Right cardiac atrium (tissue), 5 donors: ENCODE results near the gene BICDL1. TPM values are rescaled to one million over a fixed set of nuclear protein-coding genes. Genes with fewer than 3 reads are reported as not detected.

Experiments
- ATAC-seq, 2 donors: fragments of 200-7000 bp; cut with Tn5 transposase; one replicate each; pipeline versions ENCODE4 v1.8.0 to v1.9.1; 2020; ENCODE audit warnings: moderate library complexity in 2 of 2, mild to moderate bottlenecking in 1 of 2
- DNase-seq, 3 donors: peaks; one replicate each; pipeline ENCODE4 v3.0.0-alpha.2; 2020
- H3K27ac ChIP-seq: one replicate; pipeline ENCODE4 v1.5.1; 2013; ENCODE audit warnings: mild to moderate bottlenecking, low read length, control low read depth, moderate library complexity
- H3K27me3 ChIP-seq: one replicate; pipeline ENCODE4 v1.6.1; 2013; ENCODE audit not compliant: control insufficient read depth, insufficient read depth
- H3K4me1 ChIP-seq: one replicate; pipeline ENCODE4 v1.6.1; 2013; ENCODE audit warnings: low read length; ENCODE audit not compliant: control insufficient read depth, insufficient read depth
- H3K4me3 ChIP-seq: one replicate; pipeline ENCODE4 v1.5.1; 2013; ENCODE audit warnings: low read length, control low read depth
- H3K9me3 ChIP-seq: one replicate; pipeline ENCODE4 v1.6.1; 2013; ENCODE audit warnings: low read length; ENCODE audit not compliant: control insufficient read depth
- WGBS: extraction: QIAGEN DNeasy Blood & Tissue Kit; methylation state at CpG from one replicate; pipeline ENCODE4 v1.1.7; 2013; 5-methylcytosine and 5-hydroxymethylcytosine counted together
- intact Hi-C, 4 donors: fragments of 100-400 bp; cut with DNase I; formaldehyde crosslinking; loops; one replicate each; pipeline versions ENCODE4 v1.11.0 to v1.14.0; 2022 to 2023
- polyA plus RNA-seq: library from polyadenylated mRNA; stranded (reverse); fragments of 200-250 nt; gene quantifications from one replicate; pipeline ENCODE4 v1.2.3, GENCODE V29; 2013
- total RNA-seq, 4 donors: library from RNA; stranded (reverse); fragmentation: NEBNext Ultra II Directional; extraction: Animal tissue kit (Norgen Biotek cat#: 25700); gene quantifications; one replicate each; pipeline ENCODE4 v1.2.1, GENCODE V29; 2021
- donor health status: healthy with polysubstance abuse.
- donor health status: DM: no; HTN: yes; CAD: no.
- donor health status: DM: no; HTN: no; CAD: no.
- donor health status: DM: no; HTN: yes; CAD: no; lungs with severe emphysema.
- donor health status: DM: yes; HTN: yes; CAD: no.

BICDL1 gene
- total and polyA plus RNA-seq, 5 donors = 0.11 to 2.1 (median 0.95) TPM

DNA sequence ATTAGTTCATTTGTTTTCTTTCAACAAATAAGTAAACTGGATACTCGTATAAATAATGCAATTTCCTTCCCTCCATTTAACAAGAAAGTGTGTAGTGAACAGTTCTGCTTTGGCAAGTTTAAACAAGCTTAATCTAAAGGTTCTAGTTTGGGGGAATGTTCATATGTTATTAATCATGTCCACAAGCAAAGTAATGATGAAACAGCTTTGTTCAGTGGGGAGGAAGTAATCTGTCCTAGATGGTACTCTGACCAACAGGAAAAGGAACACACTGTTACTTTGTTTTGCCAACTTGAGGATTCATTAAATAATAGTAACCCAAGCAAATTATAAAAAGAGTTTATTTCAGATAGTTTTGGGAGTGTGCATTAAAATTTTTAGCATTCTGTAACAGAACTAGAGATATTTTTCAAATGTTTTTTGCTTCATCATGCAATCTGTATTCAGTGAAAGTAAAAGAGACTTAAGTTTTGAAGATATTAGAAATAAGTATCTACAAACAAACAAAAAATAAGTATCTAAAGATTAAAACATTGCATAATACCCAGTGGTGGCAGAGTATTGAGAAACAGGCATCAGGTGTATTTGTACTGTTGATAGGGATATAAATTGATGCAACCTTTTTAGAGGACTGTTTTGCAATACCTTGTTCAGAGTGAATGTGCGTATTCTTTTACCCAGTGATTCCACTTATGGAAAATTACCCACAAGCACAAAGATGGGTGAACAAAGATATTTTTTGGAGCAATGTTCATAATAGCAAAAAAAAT, 66.4 kb downstream of the BICDL1 start:
- WGBS = 72% methylated on average over 2 of the region's 2 CpGs
- ATAC-seq = no peak
- Histone ChIP-seq H3K4me3 (no peak overlapping the region), H3K27ac (no peak overlapping the region), H3K27me3 (no peaks in the 10 kb centered on the region), H3K4me1 (no peaks in the 10 kb centered on the region), H3K9me3 (no peaks in the 10 kb centered on the region)
- no peak for DNase-seq
- intact Hi-C loops = no loop called here

DNA sequence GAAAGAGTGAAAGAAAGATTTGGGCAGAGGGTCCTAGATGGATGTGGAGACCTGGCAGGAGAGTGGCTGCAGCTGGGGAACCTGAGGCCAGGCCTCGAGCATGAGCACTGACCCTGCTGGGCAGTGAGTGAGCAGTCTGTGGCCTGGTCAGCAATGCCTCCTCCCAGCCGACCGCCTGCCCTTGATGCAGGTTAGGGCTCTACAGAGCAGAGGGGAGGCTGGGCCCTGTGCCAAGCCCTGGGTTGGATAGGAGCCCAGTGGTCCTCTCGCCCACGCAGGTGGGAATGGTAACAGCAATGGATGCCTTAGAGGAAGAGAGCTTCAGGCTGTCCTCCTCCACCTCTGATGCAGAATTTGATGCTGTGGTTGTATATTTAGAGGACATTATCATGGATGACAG, 67.7 kb downstream of the BICDL1 start:
- 59% methylated on average over 5 of the region's 5 CpGs for WGBS
- DNase-seq = no peak
- ATAC-seq = no peak

DNA sequence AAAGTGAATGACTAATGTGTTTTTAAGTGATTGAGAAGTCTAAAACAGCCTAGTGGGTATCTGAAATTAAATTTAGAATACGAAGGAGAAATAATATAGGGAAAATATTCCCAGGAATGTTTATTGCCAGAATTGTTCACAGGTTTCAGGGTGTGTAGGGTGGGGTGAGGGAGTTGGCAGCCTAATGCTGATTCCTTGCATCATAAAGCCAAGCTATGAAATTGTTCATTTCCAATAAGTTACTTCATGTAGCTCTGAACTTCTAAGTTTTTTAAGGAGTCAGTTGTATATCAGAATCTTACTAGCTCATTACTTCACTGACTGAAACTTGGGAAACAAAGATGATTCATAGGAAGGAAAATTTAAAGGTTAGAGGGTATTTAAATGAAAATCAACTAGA, 71.2 kb downstream of the BICDL1 start:
- intact Hi-C loops = no loop called here
- no peak overlapping the region for H3K4me3 ChIP-seq
- H3K9me3 ChIP-seq = no peaks in the 10 kb centered on the region
- no peak for DNase-seq
- no peaks in the 10 kb centered on the region for H3K4me1 ChIP-seq
- no peak overlapping the region for H3K27ac ChIP-seq
- no peaks in the 10 kb centered on the region for H3K27me3 ChIP-seq
- 90% methylated on average over 1 of the region's 1 CpG for WGBS
- ATAC-seq = no peak

More for the DNA sequence above, 67.7 kb downstream of the BICDL1 start:
- Histone ChIP-seq H3K27me3 (no peaks in the 10 kb centered on the region), H3K4me3 (no peak overlapping the region), H3K4me1 (no peaks in the 10 kb centered on the region), H3K27ac (no peak overlapping the region), H3K9me3 (no peaks in the 10 kb centered on the region)
- intact Hi-C loops = no loop called here

DNA sequence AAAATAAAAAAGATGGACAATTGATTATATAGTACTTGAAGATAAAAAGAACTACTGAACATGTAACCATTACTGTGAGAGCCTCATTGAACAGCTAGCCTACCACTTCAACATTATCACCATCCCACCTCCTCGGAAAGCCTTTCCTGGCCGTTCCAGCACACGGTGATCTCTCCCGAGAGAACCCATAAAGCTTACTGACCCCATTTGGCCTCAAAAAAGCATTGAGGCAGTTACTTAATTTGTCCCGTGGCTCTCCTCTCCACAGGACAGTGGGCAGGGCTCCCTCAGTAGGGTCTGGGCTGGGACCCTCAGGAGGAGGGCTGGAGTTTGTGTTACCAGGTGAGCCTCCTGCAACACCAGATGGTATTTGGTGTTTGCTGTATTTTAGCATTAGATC, 71.7 kb downstream of the BICDL1 start:
- no peak for DNase-seq
- ATAC-seq = no peak
- no peaks in the 10 kb centered on the region for H3K9me3 ChIP-seq
- no peak overlapping the region for H3K4me3 ChIP-seq
- H3K4me1 ChIP-seq = no peaks in the 10 kb centered on the region
- H3K27me3 ChIP-seq = no peaks in the 10 kb centered on the region
- H3K27ac ChIP-seq = no peak overlapping the region
- intact Hi-C loops = no loop called here
- 72% methylated on average over 5 of the region's 5 CpGs for WGBS

DNA sequence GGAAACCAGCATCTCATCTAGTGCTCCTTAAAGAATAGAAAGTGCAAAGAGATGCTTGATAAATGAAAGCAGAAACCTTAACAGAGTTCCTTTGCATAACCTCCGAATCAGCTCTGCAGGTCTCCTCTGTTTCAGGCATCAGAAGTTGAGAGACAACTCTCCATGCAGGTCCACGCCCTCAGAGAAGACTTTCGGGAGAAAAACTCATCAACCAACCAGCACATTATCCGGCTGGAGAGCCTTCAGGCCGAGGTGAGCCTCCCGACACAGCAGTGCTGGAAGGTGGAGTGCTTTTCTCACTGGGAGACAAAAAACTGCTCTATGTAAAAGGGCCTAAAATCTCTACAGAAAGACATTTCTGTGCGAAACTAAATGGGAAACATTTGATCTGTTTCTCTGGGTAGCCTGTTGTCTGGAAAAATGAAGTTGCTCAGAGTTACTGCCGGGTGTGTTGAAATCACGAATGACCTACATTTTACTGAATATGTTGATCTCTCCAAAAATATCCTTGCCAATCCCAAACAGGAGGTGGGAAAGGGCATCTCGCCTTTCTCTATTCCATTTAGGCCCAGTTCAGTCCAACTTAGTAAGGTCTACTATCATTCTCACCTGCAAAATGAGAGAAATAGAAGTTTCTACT, 72.7 kb downstream of the BICDL1 start:
- Histone ChIP-seq H3K4me3 (no peak overlapping the region), H3K27me3 (no peaks in the 10 kb centered on the region), H3K4me1 (no peaks in the 10 kb centered on the region), H3K27ac (no peak overlapping the region), H3K9me3 (no peaks in the 10 kb centered on the region)
- peak; percentile 22 to 33 for ATAC-seq
- intact Hi-C loops = no loop called here
- no peak for DNase-seq
- WGBS = 72% methylated on average over 10 of the region's 10 CpGs

DNA sequence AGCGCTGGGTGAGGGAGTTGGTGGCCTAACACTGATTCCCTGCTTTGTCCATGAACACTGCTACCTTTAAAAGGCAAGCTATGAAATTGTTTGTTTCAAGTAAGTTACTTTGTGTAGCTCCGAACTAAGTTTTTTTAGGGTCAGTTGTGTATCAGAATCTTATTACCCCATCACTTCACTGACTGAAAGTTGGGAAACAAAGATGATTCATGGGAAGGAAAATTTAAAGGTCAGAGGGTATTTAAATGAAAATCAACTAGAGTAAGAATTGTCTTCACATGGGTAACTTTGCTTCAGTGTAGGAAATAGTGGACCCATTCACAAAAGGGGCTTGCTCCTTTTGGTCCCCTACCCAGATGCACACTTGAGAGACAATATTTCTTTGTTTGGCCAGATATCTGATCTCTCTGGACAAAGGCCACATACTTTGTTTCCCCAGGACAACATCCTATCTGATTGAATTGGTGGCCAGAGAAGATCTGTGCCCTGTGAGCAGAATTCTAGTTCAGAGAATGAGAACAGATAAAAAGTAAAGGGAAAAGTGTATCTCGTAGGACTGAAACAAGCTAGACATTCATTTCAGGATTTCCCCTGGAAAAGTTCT, 74.0 kb downstream of the BICDL1 start:
- 79% methylated on average over 3 of the region's 3 CpGs for WGBS
- Histone ChIP-seq H3K27ac (no peak overlapping the region), H3K27me3 (no peaks in the 10 kb centered on the region), H3K9me3 (no peaks in the 10 kb centered on the region), H3K4me1 (no peaks in the 10 kb centered on the region), H3K4me3 (no peak overlapping the region)
- intact Hi-C loops = no loop called here
- ATAC-seq (no peak), DNase-seq (no peak)

DNA sequence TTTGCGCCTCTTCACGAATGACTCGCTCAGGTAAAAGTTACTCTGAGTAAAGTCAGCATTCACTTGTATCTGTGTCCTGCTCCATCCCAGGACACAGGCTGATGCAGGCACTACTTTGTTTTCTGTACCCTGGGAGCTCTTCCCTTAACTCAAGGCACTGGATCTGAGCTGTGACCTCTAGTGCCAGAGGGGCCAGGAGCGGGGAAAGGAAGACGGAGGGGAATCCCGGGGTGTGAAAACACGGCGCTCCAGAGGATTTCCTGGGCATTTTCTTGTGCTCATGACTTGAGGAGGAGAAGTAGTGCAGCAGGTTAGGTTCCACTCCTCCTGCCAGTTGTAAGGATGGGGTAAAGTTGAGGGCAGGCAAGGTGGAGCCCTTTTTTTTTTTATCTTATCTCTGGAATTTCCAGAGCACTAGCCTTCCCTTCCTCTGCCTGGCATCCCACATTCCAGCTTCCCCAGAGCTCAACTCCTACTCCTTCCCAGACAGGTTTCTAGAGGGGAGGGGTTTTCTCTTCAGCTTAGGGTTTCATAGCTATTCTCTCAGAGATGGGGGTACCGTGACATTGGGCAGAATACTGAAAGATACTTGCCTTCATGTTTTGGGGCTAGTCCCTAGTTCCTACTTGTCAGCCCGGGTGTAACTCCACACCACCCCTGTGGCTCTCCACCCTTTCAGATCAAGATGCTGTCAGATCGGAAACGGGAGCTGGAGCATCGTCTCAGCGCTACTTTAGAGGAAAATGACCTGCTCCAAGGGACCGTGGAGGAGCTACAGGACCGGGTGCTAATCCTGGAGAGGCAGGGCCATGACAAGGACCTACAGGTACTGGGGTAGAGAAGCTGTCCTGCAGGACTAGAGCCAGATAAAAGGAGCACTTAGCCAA, 75.3 kb downstream of the BICDL1 start:
- 41% methylated on average over 16 of the region's 16 CpGs for WGBS
- no peak for DNase-seq
- no peaks in the 10 kb centered on the region for H3K9me3 ChIP-seq
- no peak overlapping the region for H3K27ac ChIP-seq
- ATAC-seq = peak in 1 of 2 donors; percentile 13
- no peaks in the 10 kb centered on the region for H3K27me3 ChIP-seq
- intact Hi-C loops = no loop called here
- H3K4me3 ChIP-seq = no peak overlapping the region
- H3K4me1 ChIP-seq = no peaks in the 10 kb centered on the region

DNA sequence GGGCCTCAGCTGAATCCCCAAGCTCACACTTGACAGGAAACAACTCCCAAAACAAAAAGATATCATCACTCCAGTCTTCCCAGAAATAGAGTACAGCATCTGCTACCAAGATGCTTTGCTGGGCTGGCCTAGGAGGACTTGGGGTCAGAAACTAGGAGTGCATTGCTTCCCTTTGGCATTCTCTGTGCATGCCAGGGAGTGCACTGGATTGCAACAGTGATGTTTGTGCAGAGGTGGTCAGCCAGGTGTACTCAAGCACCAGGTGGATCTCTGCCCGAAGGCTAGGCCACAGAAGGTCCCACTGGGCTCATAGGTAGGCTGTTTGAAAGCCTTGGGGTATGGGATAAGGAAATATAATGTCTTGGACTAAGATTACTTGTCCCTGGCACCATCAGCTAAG, 76.4 kb downstream of the BICDL1 start:
- H3K4me1 ChIP-seq = no peaks in the 10 kb centered on the region
- intact Hi-C loops = no loop called here
- 93% methylated on average over 1 of the region's 1 CpG for WGBS
- DNase-seq (no peak), ATAC-seq (peak in 1 of 2 donors; percentile 9)
- H3K9me3 ChIP-seq = no peaks in the 10 kb centered on the region
- H3K27me3 ChIP-seq = no peaks in the 10 kb centered on the region
- H3K4me3 ChIP-seq = no peak overlapping the region
- H3K27ac ChIP-seq = no peak overlapping the region

DNA sequence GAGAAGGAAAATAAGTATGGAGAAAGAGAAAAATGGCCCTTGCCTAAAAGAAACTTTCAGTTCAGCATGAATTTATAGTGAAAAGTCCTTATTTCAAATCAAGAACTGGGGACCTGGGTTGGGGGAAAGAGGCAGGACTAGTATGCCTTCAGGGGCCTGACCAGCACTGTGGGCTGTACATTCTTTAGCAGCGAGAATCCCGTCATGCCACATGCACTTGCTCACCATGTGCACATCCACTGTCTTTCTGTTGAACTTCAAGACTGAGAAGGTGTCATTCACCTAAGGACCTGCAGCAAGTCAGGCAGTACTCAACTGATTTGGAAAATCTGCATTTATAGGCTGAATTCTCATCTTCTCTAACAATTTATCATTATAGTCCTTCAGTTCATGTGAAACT, 77.3 kb downstream of the BICDL1 start:
- no peak for ATAC-seq

DNA sequence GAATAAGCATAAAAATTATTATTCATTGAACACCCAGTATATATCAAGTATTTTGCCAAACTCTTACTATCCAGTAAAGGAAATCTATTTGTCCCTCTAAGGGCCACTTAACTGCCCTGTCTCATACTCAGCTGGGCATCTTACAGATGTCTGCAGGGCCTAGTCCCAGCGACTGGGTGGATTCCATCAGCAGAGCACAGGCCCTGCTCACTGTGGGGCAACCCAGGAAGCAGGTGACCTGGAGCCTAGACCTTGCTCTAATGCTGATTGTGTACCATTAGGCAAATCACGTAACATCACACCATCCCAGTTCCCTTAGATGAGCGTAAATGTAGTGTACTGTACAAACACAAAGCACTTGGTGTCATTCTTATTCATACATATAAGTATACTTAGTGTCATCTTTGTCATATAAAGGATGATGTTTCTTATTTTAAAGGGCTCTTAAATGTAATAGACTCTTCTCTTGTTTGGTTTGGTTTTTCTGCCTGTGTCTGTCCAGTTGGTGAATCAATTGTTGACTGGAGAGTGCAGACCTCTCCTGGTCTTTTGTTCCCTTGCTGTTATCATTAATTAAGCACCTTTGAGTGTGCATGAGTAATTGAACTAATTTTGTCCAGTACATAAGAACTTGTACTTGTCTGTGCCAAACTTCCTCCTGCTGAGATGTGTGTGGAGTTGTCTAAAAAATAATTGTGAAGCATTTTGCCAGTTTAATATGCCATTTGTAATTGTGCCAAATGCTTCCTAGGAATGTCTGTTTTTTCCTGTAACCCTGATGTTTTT, 78.2 kb downstream of the BICDL1 start:
- Histone ChIP-seq H3K4me1 (no peaks in the 10 kb centered on the region), H3K4me3 (no peak overlapping the region), H3K9me3 (no peaks in the 10 kb centered on the region), H3K27me3 (no peaks in the 10 kb centered on the region), H3K27ac (no peak overlapping the region)
- intact Hi-C loops = no loop called here
- WGBS = 84% methylated on average over 3 of the region's 3 CpGs
- ATAC-seq (no peak), DNase-seq (no peak)

More for the DNA sequence above, 77.3 kb downstream of the BICDL1 start:
- Histone ChIP-seq H3K4me3 (no peak overlapping the region), H3K27ac (no peak overlapping the region), H3K27me3 (no peaks in the 10 kb centered on the region), H3K4me1 (no peaks in the 10 kb centered on the region), H3K9me3 (no peaks in the 10 kb centered on the region)
- intact Hi-C loops = no loop called here
- WGBS = 97% methylated on average over 2 of the region's 2 CpGs
- no peak for DNase-seq
